Medulla oblongata (tissue), 1 donor: Measurements from ENCODE around the gene CYP2J2.
"Not testable (repeated sequence)": the region's sequence is repeated elsewhere in the genome, so short reads cannot be mapped to it uniquely, and the experiment has no call there.

Experiments used
- DNase-seq: peaks from one replicate; pipeline ENCODE4 v3.0.0-alpha.2; 2015; ENCODE audit errors: extremely low spot score

The CYP2J2 gene

DNA sequence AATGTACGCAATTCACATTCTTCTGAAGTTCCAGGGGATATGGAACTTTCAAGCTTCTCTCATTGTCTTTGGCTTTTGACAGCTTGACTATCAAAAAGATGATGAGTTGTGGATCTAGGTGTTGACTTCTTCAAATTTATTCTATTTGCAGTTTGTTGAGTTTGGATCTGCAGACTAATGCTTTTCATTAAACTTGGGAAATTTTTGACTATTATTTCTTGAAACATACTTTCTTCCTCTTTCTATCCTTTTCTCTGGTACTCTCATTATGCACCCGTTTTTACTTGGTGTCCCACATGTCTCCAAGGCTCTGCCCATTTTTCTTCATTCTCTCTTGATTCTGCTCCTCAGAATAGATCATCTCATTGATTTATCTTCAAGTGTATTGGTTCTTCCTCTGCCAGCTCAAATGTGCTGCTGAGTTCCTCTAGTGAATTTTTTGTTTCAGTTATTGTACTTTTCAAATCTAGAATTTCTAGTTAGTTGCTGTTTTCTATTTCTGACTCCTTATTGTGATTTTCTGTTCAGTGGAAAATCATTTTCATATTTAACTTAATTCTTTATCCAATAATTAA lies 49.4 kb downstream of the CYP2J2 start:
- no peak for DNase-seq

DNA sequence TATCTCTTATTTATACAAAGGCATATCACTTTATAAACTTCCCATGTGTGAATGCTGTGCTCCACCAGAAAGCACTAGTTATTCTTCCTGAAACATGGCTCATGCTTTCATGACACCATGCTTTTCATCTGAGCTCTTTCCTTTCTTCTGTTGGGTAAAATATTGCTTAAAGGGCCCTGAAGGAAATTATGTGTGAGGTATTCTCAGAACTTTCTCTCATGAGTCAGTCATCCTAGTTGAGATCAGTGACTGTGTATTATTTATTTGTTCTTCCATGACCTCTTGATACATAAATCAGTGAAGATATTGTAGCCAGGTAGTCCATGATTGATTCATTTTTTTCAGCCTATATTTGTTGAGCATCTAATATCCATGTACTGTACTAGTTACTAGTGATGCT lies 54.8 kb downstream of the CYP2J2 start:
- no peak for DNase-seq

DNA sequence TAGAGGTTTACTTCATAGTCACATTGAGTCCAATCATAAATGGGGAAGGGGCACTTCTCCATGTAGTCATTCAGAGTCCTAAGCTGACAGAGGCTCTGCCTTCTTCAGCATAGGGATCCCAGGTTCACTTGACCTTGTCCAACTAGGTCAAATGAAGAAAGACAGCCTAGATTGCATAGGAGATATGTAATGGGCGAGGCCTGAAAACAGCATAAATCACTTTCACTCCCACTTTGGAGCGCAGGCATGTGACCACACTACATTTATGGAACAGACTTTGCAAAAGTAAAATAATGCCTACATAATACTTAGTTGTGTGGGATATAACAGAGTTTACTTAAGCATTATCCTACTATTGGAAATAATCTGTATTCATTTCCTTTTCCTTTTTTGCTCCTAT lies 60.1 kb downstream of the CYP2J2 start:
- DNase-seq = no peak

DNA sequence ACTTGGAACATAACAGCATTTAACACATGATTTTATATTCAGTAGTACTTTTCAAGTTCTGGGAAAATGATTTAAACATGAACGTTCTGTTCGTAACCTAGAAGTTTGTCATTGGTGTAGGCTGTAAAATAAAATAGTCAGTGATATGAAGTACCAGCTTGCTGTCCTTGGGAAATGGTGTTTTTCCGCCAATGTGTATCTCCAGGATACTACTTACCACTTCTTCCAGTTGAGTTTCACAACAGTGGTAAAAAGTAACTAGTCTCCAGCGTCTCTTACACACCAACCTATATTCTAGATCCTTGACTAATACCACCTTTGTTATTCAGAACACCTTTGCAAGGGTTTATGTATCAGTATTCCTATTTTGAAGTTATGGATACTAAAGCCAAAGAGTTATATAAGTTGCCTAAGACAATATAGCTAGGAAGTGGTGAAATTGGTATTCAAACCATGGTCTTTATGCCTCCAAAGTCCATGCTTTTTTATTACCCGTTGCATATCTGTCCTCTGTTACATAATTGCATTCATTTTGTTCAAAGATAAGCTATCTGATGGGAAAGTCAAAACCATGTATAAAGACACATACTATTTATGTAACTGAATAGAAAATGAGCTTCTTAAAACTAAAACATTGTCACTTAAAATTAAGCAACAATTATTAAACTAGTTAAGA lies 68.8 kb downstream of the CYP2J2 start:
- no peak for DNase-seq

DNA sequence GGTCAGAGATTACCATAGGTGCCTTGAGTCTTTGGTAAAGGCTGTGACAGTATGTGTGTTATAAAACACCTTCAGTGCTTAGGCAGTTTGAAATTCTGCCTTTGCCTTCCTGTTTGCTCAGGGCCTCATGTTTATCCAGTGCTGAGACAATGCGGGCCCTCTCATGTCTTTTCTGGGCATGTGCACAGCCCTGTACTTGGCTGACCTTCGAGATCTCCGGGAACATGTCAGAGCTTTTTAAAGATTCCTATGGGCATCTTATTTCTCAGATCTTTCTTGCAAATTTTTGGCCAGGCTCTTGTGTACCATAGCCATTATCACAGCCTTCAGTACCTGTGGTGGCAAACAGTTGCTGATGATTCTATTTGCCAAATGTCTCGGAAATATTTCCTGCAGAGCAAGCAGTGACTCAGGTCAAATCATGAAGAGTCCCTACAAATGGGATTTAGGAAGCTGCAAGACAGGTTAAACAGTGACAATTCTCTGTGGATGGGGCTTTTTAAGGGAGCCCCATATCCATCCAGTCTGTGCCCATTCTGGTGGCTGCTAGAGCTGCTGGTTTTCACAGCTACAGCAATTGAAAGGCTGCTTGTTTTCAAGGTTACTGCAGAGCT lies 69.7 kb downstream of the CYP2J2 start:
- no peak for DNase-seq

DNA sequence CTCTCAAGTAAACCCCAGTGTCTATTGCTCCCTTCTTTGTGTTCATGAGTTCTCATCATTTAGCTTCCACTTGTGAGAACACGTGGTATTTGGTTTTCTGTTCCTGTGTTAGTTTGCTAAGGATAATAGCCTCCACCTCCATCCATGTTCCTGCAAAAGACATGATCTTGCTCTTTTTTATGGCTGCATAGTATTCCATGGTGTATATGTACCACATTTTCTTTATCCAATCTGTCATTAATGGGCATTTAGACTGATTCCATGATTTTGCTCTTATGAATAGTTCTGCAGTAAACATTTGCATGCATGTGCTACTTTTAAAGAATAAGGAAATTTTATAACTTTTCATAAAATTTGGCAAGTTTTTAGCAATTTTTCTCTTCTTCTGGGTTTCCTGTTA lies 71.3 kb downstream of the CYP2J2 start:
- DNase-seq = not testable (repeated sequence)

DNA sequence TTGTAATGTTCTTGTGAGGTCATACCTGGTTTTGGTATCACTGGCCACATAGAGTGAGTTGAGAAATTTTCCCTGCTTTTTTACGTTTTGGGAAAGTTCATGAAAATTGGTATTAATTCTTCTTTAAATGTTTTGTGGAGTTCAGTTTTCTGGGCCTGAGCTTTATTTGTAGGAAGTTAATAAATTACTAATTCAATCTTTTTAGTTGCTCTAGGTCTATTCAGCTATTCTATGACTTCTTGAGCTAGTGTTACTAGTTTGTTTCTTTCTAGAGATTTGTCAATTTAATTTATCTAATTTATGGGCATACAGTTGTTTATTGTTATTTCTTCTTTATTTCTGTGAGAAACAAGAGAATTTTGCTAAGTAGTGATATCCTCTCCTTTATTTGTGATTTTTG lies 74.5 kb downstream of the CYP2J2 start:
- DNase-seq = no peak

DNA sequence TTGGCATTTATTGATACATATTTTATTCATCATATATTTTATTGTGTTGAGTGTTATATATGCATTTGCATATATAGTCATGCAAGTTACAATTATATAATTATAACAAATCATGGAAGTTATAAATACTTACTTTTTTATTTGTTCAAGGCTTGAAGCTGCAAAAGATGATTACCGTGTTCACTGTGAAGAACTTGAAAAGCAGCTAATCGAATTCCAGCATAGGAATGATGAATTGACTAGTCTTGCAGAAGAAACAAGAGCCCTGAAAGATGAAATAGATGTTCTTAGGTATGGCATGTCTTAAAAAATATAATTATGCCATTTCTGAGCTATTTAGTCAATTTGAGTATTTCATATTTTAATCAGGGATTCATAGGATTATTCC lies 79.7 kb downstream of the CYP2J2 start:
- no peak for DNase-seq

DNA sequence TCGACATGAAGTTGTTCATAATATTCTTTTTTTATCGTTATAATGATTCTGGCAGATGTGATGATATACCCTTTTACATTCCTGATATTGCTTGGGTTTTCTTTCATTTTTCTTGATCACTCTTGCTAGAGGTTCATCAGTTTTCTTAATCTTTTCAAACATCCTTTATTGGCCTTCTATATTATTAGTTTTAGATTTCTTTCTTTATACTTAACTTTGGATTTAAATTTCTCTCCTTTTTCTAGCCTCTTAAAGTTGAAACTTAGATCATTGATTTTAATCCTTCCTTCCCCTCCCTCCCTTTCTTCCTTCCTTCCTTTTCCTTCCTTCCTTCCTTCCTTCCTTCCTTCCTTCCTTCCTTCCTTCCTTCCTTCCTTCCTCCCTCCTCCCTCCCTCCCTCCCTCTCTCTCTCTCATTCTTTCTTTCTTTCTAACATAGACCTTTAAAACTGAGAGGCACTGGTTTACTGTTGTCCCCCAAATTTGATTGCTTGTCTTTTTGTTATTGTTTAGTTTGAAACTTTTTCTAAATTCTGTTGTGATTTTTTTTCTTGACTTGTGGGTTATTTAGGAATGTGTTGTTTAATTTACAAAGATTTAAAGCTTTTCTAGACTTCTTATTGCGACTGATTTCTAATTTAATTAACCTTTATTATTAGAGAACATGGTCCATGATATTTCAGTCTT lies 80.2 kb downstream of the CYP2J2 start:
- DNase-seq = no peak

DNA sequence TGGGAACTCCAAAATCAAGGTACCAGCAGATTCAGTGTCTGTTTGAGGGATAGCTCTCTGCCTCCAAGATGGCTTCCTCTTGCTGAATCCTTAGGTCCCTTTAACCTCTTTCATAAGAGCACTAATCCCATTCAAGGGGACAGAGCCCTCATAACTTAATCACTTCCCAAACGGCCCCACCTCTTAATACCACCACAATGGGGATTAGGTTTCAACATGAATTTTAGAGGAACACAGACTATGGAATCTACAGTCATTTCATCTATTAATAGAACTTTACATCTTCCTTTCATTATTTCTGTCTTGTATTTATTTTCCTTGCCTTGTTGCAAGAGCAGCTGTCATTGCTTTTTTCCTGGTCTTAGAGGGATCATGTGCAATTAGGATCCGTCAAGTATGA lies 81.5 kb downstream of the CYP2J2 start:
- DNase-seq = no peak
